HepG2 (cell line): ENCODE results near the gene ACAT2. TPM values are rescaled to one million over a fixed set of nuclear protein-coding genes. Genes with fewer than 3 reads are reported as not detected.
A peak's percentile ranks its signal among the peaks of the same experiment; 100 is the strongest.

Experiments
- CREB1 ChIP-seq, 2 experiments: fragments of 450-650 bp in 1 of 2; IDR thresholded peaks; 2 replicates each; pipeline ENCODE4 v1.6.1; 2016 to 2017; ENCODE audit warnings: control low read depth in 1 of 2, mild to moderate bottlenecking in 1 of 2, missing compliant biosample characterization in 1 of 2, missing genetic modification characterization in 1 of 2
- MIER2 ChIP-seq: IDR thresholded peaks from 2 replicates; pipeline ENCODE4 v1.6.1; 2016; ENCODE audit warnings: missing biosample characterization, missing genetic modification reagents
- NFKBIZ ChIP-seq: IDR thresholded peaks from 2 replicates; pipeline ENCODE4 v1.6.1; 2018; ENCODE audit warnings: missing genetic modification reagents, missing compliant biosample characterization
- SNAI1 ChIP-seq: sonication (generic); formaldehyde crosslinking; IDR thresholded peaks from 2 replicates; pipeline ENCODE4 v1.5.0; 2020; ENCODE audit warnings: mild to moderate bottlenecking, missing genetic modification reagents, borderline replicate concordance
- SNRNP70 ChIP-seq: fragments of 200-400 bp; formaldehyde crosslinking; IDR thresholded peaks from 2 replicates; pipeline ENCODE4 v1.6.1; 2017; ENCODE audit warnings: mild to moderate bottlenecking, low read depth, low read length, moderate library complexity
- ZMYM4 ChIP-seq: sonication (generic); formaldehyde crosslinking; IDR thresholded peaks from 2 replicates; pipeline ENCODE4 v1.8.1; 2023; ENCODE audit warnings: mild to moderate bottlenecking, missing genetic modification reagents
- ZNF329 ChIP-seq: sonication (generic); formaldehyde crosslinking; IDR thresholded peaks from 2 replicates; pipeline ENCODE4 v1.9.0; 2021; ENCODE audit warnings: low read depth, mild to moderate bottlenecking, missing genetic modification reagents
- ZNF790 ChIP-seq: sonication (generic); formaldehyde crosslinking; IDR thresholded peaks from 2 replicates; pipeline ENCODE4 v1.8.0; 2022; ENCODE audit warnings: missing genetic modification reagents, mild to moderate bottlenecking, borderline replicate concordance
- ZSCAN22 ChIP-seq: sonication (generic); formaldehyde crosslinking; IDR thresholded peaks from 2 replicates; pipeline ENCODE4 v1.4.0; 2020; ENCODE audit warnings: mild to moderate bottlenecking, missing genetic modification reagents
- polyA plus RNA-seq, 8 experiments: library from polyadenylated mRNA; depleted of rRNA in 3 of 8; stranded (reverse) in 7 of 8; unstranded in 1 of 8; fragments of >200 nt; fragmentation: Illumina TruSeq in 4 of 8; extraction: Trizol in 4 of 8; gene quantifications; 2 replicates each; pipeline versions ENCODE4 v1.2.1 to v1.2.3, GENCODE V29; 2011 to 2016; ENCODE audit warnings: low read depth in 4 of 8, missing spikeins in 1 of 8, mixed read lengths in 1 of 8; ENCODE audit not compliant: insufficient read depth in 1 of 8
- total RNA-seq, 5 experiments: library from RNA; depleted of rRNA; stranded (reverse); fragments of >200 nt; fragmentation: Illumina TruSeq; extraction: Trizol; gene quantifications; 2 replicates each; pipeline ENCODE4 v1.2.3, GENCODE V29; 2016; ENCODE audit warnings: low read depth in 1 of 5
- TF ChIP-seq, protein P1 (sequence below): sonication (generic); formaldehyde crosslinking; IDR thresholded peaks from 2 replicates; pipeline ENCODE4 v1.4.0; 2020; ENCODE audit warnings: missing genetic modification reagents, borderline replicate concordance
- TF ChIP-seq, protein P2 (sequence below): sonication (generic); formaldehyde crosslinking; IDR thresholded peaks from 2 replicates; pipeline ENCODE4 v1.5.1; 2020; ENCODE audit warnings: missing genetic modification reagents, mild to moderate bottlenecking, borderline replicate concordance
- TF ChIP-seq, protein P3 (sequence below): IDR thresholded peaks from 2 replicates; pipeline ENCODE4 v1.6.1; 2016; ENCODE audit warnings: missing genetic modification reagents, missing compliant biosample characterization
- TF ChIP-seq, protein P4 (sequence below): IDR thresholded peaks from 2 replicates; pipeline ENCODE4 v1.6.1; 2016; ENCODE audit warnings: low read depth, missing genetic modification reagents, missing compliant biosample characterization
- TF ChIP-seq, protein P5 (sequence below): sonication (generic); formaldehyde crosslinking; IDR thresholded peaks from 2 replicates; pipeline ENCODE4 v1.5.1; 2020; ENCODE audit warnings: missing genetic modification reagents, mild to moderate bottlenecking, borderline replicate concordance

ACAT2 gene
- total and polyA plus RNA-seq, 2 of the 13 experiments (the other 11 are each of a cell fraction or from before 2014, with no cell fraction given): 121 to 534 TPM

DNA sequence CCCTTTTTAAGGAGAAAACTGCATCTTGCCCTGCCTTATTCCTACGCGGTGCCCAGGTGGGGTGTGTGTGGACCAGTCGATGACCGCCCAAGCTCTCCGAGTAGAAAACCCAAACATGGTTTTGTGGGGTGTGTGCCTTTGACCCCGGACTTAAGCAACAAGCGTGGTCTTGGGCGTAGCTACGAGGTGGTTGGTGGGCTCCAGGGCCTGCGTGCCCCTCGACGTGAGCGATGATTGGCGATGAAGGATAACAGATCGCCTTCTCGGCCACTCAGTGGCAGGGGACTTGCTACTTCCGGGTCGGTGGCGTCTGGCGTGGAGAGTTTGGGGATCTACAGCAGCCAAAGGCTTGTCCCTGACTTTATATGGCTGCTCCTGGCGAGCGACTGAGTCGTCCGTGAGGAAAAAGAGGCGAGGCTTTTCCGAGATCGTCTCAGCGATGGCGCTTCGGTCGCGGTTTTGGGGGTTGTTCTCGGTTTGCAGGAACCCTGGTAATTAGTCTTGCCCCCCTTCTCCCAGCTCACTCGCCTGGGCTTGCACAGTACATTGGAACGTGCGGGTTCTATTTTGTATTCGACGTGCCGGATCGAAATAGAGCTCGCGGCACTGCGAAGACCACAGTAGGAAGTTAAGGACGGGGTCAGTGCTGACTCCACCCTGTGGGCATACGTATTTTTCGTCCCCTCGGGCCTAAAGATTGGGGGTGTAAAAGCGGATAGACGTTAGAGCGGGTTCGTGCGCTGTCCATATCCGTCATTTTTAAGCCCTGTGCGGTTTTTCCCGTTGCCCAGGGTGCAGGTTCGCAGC, 28.5 kb downstream of the ACAT2 start, which contains the start of gene MRPL18 (continued):
- TF ChIP-seq, protein P1, sequence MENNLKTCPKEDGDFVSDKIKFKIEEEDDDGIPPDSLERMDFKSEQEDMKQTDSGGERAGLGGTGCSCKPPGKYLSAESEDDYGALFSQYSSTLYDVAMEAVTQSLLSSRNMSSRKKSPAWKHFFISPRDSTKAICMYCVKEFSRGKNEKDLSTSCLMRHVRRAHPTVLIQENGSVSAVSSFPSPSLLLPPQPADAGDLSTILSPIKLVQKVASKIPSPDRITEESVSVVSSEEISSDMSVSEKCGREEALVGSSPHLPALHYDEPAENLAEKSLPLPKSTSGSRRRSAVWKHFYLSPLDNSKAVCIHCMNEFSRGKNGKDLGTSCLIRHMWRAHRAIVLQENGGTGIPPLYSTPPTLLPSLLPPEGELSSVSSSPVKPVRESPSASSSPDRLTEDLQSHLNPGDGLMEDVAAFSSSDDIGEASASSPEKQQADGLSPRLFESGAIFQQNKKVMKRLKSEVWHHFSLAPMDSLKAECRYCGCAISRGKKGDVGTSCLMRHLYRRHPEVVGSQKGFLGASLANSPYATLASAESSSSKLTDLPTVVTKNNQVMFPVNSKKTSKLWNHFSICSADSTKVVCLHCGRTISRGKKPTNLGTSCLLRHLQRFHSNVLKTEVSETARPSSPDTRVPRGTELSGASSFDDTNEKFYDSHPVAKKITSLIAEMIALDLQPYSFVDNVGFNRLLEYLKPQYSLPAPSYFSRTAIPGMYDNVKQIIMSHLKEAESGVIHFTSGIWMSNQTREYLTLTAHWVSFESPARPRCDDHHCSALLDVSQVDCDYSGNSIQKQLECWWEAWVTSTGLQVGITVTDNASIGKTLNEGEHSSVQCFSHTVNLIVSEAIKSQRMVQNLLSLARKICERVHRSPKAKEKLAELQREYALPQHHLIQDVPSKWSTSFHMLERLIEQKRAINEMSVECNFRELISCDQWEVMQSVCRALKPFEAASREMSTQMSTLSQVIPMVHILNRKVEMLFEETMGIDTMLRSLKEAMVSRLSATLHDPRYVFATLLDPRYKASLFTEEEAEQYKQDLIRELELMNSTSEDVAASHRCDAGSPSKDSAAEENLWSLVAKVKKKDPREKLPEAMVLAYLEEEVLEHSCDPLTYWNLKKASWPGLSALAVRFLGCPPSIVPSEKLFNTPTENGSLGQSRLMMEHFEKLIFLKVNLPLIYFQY (CRISPR knock-in tag): 0 out of 2 replicates have a peak, but pooled peaks have one; percentile 32
- TF ChIP-seq, protein P2, sequence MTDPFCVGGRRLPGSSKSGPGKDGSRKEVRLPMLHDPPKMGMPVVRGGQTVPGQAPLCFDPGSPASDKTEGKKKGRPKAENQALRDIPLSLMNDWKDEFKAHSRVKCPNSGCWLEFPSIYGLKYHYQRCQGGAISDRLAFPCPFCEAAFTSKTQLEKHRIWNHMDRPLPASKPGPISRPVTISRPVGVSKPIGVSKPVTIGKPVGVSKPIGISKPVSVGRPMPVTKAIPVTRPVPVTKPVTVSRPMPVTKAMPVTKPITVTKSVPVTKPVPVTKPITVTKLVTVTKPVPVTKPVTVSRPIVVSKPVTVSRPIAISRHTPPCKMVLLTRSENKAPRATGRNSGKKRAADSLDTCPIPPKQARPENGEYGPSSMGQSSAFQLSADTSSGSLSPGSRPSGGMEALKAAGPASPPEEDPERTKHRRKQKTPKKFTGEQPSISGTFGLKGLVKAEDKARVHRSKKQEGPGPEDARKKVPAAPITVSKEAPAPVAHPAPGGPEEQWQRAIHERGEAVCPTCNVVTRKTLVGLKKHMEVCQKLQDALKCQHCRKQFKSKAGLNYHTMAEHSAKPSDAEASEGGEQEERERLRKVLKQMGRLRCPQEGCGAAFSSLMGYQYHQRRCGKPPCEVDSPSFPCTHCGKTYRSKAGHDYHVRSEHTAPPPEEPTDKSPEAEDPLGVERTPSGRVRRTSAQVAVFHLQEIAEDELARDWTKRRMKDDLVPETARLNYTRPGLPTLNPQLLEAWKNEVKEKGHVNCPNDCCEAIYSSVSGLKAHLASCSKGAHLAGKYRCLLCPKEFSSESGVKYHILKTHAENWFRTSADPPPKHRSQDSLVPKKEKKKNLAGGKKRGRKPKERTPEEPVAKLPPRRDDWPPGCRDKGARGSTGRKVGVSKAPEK (CRISPR knock-in tag): no peak
- TF ChIP-seq, protein P3, sequence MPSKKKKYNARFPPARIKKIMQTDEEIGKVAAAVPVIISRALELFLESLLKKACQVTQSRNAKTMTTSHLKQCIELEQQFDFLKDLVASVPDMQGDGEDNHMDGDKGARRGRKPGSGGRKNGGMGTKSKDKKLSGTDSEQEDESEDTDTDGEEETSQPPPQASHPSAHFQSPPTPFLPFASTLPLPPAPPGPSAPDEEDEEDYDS (CRISPR knock-in tag): peak; percentile 94
- TF ChIP-seq, protein P4, sequence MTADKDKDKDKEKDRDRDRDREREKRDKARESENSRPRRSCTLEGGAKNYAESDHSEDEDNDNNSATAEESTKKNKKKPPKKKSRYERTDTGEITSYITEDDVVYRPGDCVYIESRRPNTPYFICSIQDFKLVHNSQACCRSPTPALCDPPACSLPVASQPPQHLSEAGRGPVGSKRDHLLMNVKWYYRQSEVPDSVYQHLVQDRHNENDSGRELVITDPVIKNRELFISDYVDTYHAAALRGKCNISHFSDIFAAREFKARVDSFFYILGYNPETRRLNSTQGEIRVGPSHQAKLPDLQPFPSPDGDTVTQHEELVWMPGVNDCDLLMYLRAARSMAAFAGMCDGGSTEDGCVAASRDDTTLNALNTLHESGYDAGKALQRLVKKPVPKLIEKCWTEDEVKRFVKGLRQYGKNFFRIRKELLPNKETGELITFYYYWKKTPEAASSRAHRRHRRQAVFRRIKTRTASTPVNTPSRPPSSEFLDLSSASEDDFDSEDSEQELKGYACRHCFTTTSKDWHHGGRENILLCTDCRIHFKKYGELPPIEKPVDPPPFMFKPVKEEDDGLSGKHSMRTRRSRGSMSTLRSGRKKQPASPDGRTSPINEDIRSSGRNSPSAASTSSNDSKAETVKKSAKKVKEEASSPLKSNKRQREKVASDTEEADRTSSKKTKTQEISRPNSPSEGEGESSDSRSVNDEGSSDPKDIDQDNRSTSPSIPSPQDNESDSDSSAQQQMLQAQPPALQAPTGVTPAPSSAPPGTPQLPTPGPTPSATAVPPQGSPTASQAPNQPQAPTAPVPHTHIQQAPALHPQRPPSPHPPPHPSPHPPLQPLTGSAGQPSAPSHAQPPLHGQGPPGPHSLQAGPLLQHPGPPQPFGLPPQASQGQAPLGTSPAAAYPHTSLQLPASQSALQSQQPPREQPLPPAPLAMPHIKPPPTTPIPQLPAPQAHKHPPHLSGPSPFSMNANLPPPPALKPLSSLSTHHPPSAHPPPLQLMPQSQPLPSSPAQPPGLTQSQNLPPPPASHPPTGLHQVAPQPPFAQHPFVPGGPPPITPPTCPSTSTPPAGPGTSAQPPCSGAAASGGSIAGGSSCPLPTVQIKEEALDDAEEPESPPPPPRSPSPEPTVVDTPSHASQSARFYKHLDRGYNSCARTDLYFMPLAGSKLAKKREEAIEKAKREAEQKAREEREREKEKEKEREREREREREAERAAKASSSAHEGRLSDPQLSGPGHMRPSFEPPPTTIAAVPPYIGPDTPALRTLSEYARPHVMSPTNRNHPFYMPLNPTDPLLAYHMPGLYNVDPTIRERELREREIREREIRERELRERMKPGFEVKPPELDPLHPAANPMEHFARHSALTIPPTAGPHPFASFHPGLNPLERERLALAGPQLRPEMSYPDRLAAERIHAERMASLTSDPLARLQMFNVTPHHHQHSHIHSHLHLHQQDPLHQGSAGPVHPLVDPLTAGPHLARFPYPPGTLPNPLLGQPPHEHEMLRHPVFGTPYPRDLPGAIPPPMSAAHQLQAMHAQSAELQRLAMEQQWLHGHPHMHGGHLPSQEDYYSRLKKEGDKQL: 0 out of 2 replicates have a peak, but pooled peaks have one; percentile 41
- TF ChIP-seq MIER2 (CRISPR knock-in tag) (no peak), ZNF329 (no peak), SNAI1 (no peak), ZNF790 (CRISPR knock-in tag) (no peak), ZMYM4 (CRISPR knock-in tag) (no peak; the same call in 1 of the 2 replicates), SNRNP70 (no peak), NFKBIZ (CRISPR knock-in tag) (no peak), ZSCAN22 (no peak), CREB1 (IDR thresholded peaks at IDR 0.05) (peak; percentile 89), CREB1 (CRISPR knock-in tag; IDR thresholded peaks at IDR 0.05) (peak; percentile 89)
- TF ChIP-seq, protein P5, sequence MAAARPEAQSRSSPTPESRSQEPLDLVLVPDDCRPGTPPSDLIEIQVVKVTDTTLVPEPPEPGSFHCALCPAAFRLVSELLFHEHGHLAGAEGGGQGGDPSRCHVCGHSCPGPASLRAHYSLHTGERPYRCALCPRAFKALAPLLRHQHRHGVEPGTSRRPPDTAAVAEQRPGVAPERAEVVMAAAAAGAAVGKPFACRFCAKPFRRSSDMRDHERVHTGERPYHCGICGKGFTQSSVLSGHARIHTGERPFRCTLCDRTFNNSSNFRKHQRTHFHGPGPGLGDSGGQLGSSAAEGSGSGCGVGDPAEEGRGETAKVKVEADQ (CRISPR knock-in tag): no peak
